GM12878 (cell line): Measurements from ENCODE around the gene NMNAT1. TPM values are rescaled to one million over a fixed set of nuclear protein-coding genes. Genes with fewer than 3 reads are reported as not detected.

Experiments
- ASH2L ChIP-seq: fragments of 300-600, 200-600 bp; sonication (generic); IDR thresholded peaks from 2 replicates; pipeline ENCODE4 v1.6.1; 2017; ENCODE audit warnings: low read depth, mild to moderate bottlenecking, borderline replicate concordance
- ATF7 ChIP-seq: fragments of 450-650 bp; IDR thresholded peaks from 2 replicates; pipeline ENCODE4 v1.6.1; 2016; ENCODE audit warnings: low read depth, mild to moderate bottlenecking
- BACH1 ChIP-seq: fragments of 450-650 bp; IDR thresholded peaks from 2 replicates; pipeline ENCODE4 v1.6.1; 2017; ENCODE audit warnings: mild to moderate bottlenecking, borderline replicate concordance
- CHD1 ChIP-seq: IDR thresholded peaks from 2 replicates; pipeline ENCODE4 v1.6.1; 2012; ENCODE audit warnings: low read depth, low read length, improper control_type of control experiment
- CREM ChIP-seq: IDR thresholded peaks from 2 replicates; pipeline ENCODE4 v1.6.1; 2014; ENCODE audit warnings: antibody characterized with exemption, low read depth
- ESRRA ChIP-seq: IDR thresholded peaks from 2 replicates; pipeline ENCODE4 v1.6.1; 2012; ENCODE audit warnings: mild to moderate bottlenecking, low read length, improper control_type of control experiment
- HCFC1 ChIP-seq: fragments of 150-350 bp; IDR thresholded peaks from 2 replicates; pipeline ENCODE4 v1.6.1; 2014; ENCODE audit warnings: low read length
- JUND ChIP-seq: IDR thresholded peaks from 2 replicates; pipeline ENCODE4 v1.6.1; 2012; ENCODE audit warnings: low read depth, mild to moderate bottlenecking, low read length, improper control_type of control experiment, moderate library complexity
- KAT2A ChIP-seq: conservative IDR thresholded peaks from 2 replicates; pipeline ENCODE4 v1.6.1; 2011; ENCODE audit warnings: low read depth, low read length; ENCODE audit not compliant: control insufficient read depth
- MXI1 ChIP-seq: fragments of 150-350 bp; IDR thresholded peaks from 2 replicates; pipeline ENCODE4 v1.6.1; 2011; ENCODE audit warnings: low read depth, mild to moderate bottlenecking, inconsistent platforms, low read length, improper control_type of control experiment
- NBN ChIP-seq: fragments of 450-650 bp; IDR thresholded peaks from 2 replicates; pipeline ENCODE4 v1.6.1; 2016
- PBX3 ChIP-seq: IDR thresholded peaks from 2 replicates; pipeline ENCODE4 v1.6.1; 2011; ENCODE audit warnings: mild to moderate bottlenecking, low read depth, low read length, moderate library complexity; ENCODE audit not compliant: insufficient replicate concordance
- RAD21 ChIP-seq: IDR thresholded peaks from 2 replicates; pipeline ENCODE4 v1.6.1; 2011; ENCODE audit warnings: mild to moderate bottlenecking, low read depth, low read length, moderate library complexity; ENCODE audit not compliant: insufficient read depth
- SKIL ChIP-seq: fragments of 450-650 bp; IDR thresholded peaks from 2 replicates; pipeline ENCODE4 v1.6.1; 2017; ENCODE audit warnings: mild to moderate bottlenecking, low read depth, inconsistent platforms; ENCODE audit not compliant: poor library complexity, severe bottlenecking
- SP1 ChIP-seq: IDR thresholded peaks from one replicate; pipeline ENCODE4 v1.6.1; 2011; ENCODE audit warnings: low read depth, low read length
- SUPT20H ChIP-seq: IDR thresholded peaks from 2 replicates; pipeline ENCODE4 v1.6.1; 2011; ENCODE audit warnings: low read depth, mild to moderate bottlenecking, low read length, moderate library complexity, borderline replicate concordance; ENCODE audit not compliant: control insufficient read depth
- TCF12 ChIP-seq: IDR thresholded peaks from 2 replicates; pipeline ENCODE4 v1.6.1; 2011; ENCODE audit warnings: low read depth, mild to moderate bottlenecking, low read length
- ZNF592 ChIP-seq: fragments of 450-650 bp; IDR thresholded peaks from 2 replicates; pipeline ENCODE4 v1.6.1; 2017; ENCODE audit warnings: mild to moderate bottlenecking, moderate library complexity
- ZNF622 ChIP-seq: fragments of 450-650 bp; IDR thresholded peaks from 2 replicates; pipeline ENCODE4 v1.6.1; 2017; ENCODE audit warnings: mild to moderate bottlenecking, inconsistent platforms
- polyA plus RNA-seq, 11 experiments: library from polyadenylated mRNA; depleted of rRNA in 4 of 11; unstranded in 6 of 11; stranded (reverse) in 5 of 11; fragments of >200 nt; fragmentation: Nextera tagmentation in 4 of 11; fragmentation: Illumina TruSeq in 1 of 11; extraction: Ambion mirVana in 4 of 11; extraction: Trizol in 1 of 11; gene quantifications; 1 replicate in 1 of 11; 2 replicates in 10 of 11; pipeline versions ENCODE4 v1.2.1 to v1.2.3, GENCODE V29; 2011 to 2016; ENCODE audit warnings: inconsistent platforms in 2 of 11, missing spikeins in 2 of 11, low read depth in 1 of 11
- total RNA-seq, 4 experiments: library from RNA; depleted of rRNA in 3 of 4; stranded (reverse); fragments of >200 nt in 3 of 4; fragmentation: Illumina TruSeq in 1 of 4; extraction: Trizol in 1 of 4; gene quantifications; 2 replicates each; pipeline versions ENCODE4 v1.2.1 to v1.2.3, GENCODE V29; 2013 to 2021
- TF ChIP-seq, protein P1 (sequence below): fragments of 450-650 bp; IDR thresholded peaks from 2 replicates; pipeline ENCODE4 v1.6.1; 2018; ENCODE audit warnings: mild to moderate bottlenecking, low read depth, moderate library complexity; ENCODE audit not compliant: partially characterized antibody

The NMNAT1 gene
- total and polyA plus RNA-seq, 10 of the 15 experiments (the other 5 are each of a cell fraction or from before 2014, with no cell fraction given): 7.2 to 16.7 (median 11.7) TPM

DNA sequence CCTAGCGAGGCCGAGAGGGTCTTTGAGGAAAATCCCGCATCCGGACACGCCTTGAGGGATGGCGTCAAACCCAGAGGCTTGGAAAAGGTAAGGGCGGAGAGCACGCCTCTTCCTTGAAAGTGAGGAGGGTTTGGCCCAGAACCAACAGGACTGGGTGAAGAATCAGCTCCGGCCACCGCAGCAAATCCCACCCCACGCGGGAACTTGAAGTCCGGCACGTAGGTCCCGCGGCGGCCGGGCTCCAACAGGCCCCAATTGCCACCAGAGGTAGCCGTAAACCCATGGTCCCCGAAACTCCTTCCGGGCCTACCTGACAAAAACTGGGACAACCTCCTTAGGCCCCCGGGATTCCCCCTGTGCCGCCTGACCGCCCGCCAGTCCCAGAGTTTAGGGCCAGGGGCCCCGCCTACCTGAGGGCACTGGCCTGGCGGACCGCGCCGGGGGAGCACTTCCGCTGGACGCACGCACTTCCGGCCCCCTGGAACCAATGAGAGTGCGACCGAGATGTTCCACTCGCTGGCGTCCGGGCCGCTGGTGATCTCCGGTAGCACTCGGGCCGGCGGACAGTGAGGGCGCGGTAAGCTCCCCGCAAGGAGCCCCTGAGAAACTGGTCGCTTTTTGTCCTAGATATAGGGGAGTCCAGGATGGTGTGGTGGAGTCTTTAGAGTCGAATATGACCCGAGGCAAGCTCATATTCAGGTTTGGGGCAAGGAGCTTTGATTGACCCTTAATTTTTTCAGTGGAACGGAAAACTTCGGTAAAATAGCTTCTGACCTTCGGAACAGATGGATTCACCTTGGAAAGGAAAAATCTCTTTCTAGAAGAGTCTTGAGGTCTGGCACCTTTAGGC, at the start of gene NMNAT1, which contains the start of gene LZIC (continued):
- TF ChIP-seq, protein P1, sequence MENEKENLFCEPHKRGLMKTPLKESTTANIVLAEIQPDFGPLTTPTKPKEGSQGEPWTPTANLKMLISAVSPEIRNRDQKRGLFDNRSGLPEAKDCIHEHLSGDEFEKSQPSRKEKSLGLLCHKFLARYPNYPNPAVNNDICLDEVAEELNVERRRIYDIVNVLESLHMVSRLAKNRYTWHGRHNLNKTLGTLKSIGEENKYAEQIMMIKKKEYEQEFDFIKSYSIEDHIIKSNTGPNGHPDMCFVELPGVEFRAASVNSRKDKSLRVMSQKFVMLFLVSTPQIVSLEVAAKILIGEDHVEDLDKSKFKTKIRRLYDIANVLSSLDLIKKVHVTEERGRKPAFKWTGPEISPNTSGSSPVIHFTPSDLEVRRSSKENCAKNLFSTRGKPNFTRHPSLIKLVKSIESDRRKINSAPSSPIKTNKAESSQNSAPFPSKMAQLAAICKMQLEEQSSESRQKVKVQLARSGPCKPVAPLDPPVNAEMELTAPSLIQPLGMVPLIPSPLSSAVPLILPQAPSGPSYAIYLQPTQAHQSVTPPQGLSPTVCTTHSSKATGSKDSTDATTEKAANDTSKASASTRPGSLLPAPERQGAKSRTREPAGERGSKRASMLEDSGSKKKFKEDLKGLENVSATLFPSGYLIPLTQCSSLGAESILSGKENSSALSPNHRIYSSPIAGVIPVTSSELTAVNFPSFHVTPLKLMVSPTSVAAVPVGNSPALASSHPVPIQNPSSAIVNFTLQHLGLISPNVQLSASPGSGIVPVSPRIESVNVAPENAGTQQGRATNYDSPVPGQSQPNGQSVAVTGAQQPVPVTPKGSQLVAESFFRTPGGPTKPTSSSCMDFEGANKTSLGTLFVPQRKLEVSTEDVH: peak; percentile 93
- no peak for TF ChIP-seq ZNF592
- TF ChIP-seq HCFC1: peak; percentile 90
- peak; percentile 92 for TF ChIP-seq SP1
- TF ChIP-seq BACH1: 0 out of 2 replicates have a peak, but pooled peaks have one; percentile 53
- peak; percentile 38; the same call in 1 of the 2 replicates for TF ChIP-seq ATF7
- TF ChIP-seq MXI1: peak; percentile 70
- TF ChIP-seq ASH2L: peak; percentile 65; the same call in 1 of the 2 replicates
- TF ChIP-seq SUPT20H: no peak
- TF ChIP-seq TCF12: peak; percentile 55; the same call in 1 of the 2 replicates
- peak; percentile 94 for TF ChIP-seq NBN
- TF ChIP-seq ZNF622: no peak
- no peak for TF ChIP-seq CHD1
- no peak for TF ChIP-seq KAT2A
- peak; percentile 15; the same call in 1 of the 2 replicates for TF ChIP-seq RAD21
- TF ChIP-seq ESRRA: peak; percentile 82
- peak; percentile 7 for TF ChIP-seq PBX3
- peak; percentile 36 for TF ChIP-seq SKIL
- peak; percentile 94 for TF ChIP-seq CREM
- no peak for TF ChIP-seq JUND
